NCI-H446 (cell line): ENCODE measurements around the gene TMEM179.

Experiments
- DNase-seq, 2 experiments: peaks; one replicate each; lab custom pipeline; 2025; lab: John Stamatoyannopoulos, UW

Gene TMEM179

GRCh38 chr14:104544362-104544961, 60.1 kb downstream of the TMEM179 start:
- no peak for DNase-seq

DNA sequence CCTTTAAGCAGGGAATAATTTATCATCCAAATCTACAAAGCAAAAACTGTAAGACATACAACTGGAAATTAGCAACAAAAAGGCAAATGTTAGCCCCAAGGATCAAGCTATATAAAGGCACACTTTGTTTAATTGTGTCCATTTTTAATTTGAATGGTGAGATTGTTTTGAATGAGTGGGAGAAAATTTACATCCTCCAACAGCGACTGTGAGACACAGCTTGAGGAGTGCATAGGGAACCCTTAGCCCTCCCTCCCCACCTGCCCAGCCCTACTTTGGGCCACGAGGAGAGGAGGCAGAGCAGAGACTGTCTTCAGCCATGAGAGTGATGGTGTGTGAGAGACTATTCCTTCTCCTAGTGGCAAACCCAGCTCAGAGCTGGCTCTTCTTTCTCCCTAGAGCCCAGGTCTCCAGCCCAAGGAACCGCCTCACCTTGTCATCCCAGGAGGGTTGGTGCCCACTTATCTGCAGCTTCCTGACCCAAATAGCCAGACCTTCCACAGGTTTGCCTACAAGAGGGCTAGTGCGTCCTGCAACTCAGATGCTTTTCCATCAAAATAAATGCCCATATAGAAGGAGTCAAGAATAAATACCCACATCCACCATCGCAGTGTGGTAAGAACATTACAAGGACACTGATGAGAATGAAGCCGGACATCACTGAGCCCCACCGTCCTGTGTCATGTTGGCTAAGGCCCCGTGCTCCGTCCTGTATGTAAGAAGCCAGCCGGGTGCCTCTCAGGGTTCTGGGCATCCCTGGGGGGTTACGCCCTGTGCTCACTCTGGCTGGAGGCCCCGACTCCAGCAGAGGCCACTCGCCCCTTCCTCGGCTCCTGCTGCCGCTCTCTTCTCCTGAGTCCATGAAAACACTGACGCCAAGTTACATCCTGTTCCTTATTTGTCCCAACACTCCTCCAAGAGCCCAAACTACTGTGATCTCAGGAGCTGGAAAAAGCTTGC, 61.4 kb downstream of the TMEM179 start:
- no peak for DNase-seq

GRCh38 chr14:104541905-104542465, 62.6 kb downstream of the TMEM179 start:
- no peak for DNase-seq
